Erythroblast (primary cell): ENCODE results near the gene PTPRD.

Experiments used
- GATA1 ChIP-seq: IDR thresholded peaks from 2 replicates; pipeline ENCODE4 v1.6.1; 2011; ENCODE audit warnings: low read depth, mild to moderate bottlenecking, control low read depth, low read length, moderate library complexity
- POLR2A ChIP-seq: IDR thresholded peaks from 2 replicates; pipeline ENCODE4 v1.6.1; 2011; ENCODE audit warnings: mild to moderate bottlenecking, low read length

DNA sequence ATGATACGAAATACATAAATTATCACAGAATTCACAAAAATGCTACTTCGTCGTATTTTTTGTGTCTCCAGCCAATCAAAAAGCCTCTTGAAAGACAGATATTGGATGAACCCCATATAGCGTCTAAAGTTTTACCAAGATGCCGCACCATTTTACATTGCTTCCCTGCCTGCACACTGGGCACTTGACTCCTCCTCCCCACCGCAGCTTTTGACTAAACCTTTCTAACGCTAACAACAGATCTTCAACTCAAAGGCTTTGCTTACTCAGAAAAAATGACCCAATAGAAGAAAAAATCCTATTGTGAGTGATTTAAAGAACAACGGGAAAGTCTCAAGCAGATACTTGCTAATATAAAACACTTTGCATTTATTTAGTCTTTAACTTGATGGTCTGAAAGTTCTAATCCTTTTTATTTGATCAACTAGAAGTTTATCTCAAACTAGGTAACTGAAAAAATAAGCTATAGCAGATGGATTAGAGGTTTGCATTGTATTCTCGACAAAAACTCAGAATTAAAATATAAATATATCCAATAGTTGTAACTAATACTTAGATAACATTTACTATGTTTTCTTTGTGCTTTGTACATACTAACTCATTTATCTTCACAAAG lies 2204.1 kb downstream of the PTPRD start:
- TF ChIP-seq POLR2A (no peak), GATA1 (no peak)
